NCI-H2081 treated with DMSO at 0.1 percent for 48 hours (cell line): ENCODE results near the gene FN1.

Experiments
- DNase-seq: peaks from one replicate; lab custom pipeline; 2025; lab: John Stamatoyannopoulos, UW

The FN1 gene

GRCh38 chr2:215441560-215442400, 5.9 kb upstream of the FN1 start:
- DNase-seq, result no peak

- DNase-seq, result no peak
Measured at GRCh38 chr2:215439980-215440512, 4.2 kb upstream of the FN1 start.

GRCh38 chr2:215439404-215439803, 3.5 kb upstream of the FN1 start:
- no peak for DNase-seq

- DNase-seq, result no peak
Measured at GRCh38 chr2:215437614-215438013, 1.7 kb upstream of the FN1 start.

- DNase-seq, result no peak
Measured at GRCh38 chr2:215436705-215437565, 1.1 kb upstream of the FN1 start.

- no peak for DNase-seq
Measured at GRCh38 chr2:215435280-215435869, 493 bp downstream of the FN1 start.

- no peak for DNase-seq
Measured at GRCh38 chr2:215434447-215435279, 1.2 kb downstream of the FN1 start.

GRCh38 chr2:215432759-215433594, 2.9 kb downstream of the FN1 start:
- no peak for DNase-seq

- DNase-seq, result no peak
Measured at GRCh38 chr2:215431778-215432758, 3.8 kb downstream of the FN1 start.

- DNase-seq, result no peak
Measured at GRCh38 chr2:215431290-215431689, 4.6 kb downstream of the FN1 start.

- no peak for DNase-seq
Measured at GRCh38 chr2:215430528-215431187, 5.2 kb downstream of the FN1 start.

- no peak for DNase-seq
Measured at GRCh38 chr2:215429424-215429823, 6.4 kb downstream of the FN1 start.

- DNase-seq, result no peak
Measured at GRCh38 chr2:215428060-215428910, 7.6 kb downstream of the FN1 start.

GRCh38 chr2:215427585-215427984, 8.3 kb downstream of the FN1 start:
- no peak for DNase-seq

- no peak for DNase-seq
Measured at GRCh38 chr2:215425021-215425782, 10.7 kb downstream of the FN1 start.

- no peak for DNase-seq
Measured at GRCh38 chr2:215423928-215424540, 11.8 kb downstream of the FN1 start.

GRCh38 chr2:215423234-215423633, 12.6 kb downstream of the FN1 start:
- DNase-seq, result no peak
